Measurements from ENCODE around the gene PDLIM7. TPM values are rescaled to one million over a fixed set of nuclear protein-coding genes. Genes with fewer than 3 reads are reported as not detected.
A peak's percentile ranks its signal among the peaks of the same experiment; 100 is the strongest.

Gene PDLIM7
- total RNA-seq, 1 donor from 2014 or later: 358 TPM

- H3K4me1 Mint-ChIP-seq (ENCODE audit: unreplicated experiment): peaks cover 64% of the 10 kb centered on the region
- no peaks in the 10 kb centered on the region for H3K36me3 Mint-ChIP-seq (ENCODE audit: unreplicated experiment)
- H3K27ac Mint-ChIP-seq (ENCODE audit: unreplicated experiment): peak within 1 kb of the TSS; percentile 77
- TF ChIP-seq, protein P1, sequence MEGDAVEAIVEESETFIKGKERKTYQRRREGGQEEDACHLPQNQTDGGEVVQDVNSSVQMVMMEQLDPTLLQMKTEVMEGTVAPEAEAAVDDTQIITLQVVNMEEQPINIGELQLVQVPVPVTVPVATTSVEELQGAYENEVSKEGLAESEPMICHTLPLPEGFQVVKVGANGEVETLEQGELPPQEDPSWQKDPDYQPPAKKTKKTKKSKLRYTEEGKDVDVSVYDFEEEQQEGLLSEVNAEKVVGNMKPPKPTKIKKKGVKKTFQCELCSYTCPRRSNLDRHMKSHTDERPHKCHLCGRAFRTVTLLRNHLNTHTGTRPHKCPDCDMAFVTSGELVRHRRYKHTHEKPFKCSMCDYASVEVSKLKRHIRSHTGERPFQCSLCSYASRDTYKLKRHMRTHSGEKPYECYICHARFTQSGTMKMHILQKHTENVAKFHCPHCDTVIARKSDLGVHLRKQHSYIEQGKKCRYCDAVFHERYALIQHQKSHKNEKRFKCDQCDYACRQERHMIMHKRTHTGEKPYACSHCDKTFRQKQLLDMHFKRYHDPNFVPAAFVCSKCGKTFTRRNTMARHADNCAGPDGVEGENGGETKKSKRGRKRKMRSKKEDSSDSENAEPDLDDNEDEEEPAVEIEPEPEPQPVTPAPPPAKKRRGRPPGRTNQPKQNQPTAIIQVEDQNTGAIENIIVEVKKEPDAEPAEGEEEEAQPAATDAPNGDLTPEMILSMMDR (IDR thresholded peaks at IDR 0.05): no peak
- DNase-seq (ENCODE audit: extremely low spot score, unreplicated experiment): no peak
- H3K4me3 Mint-ChIP-seq (ENCODE audit: unreplicated experiment): peak within 1 kb of the TSS; percentile 80
- no peaks in the 10 kb centered on the region for H3K27me3 Mint-ChIP-seq (ENCODE audit: unreplicated experiment)
- no peaks in the 10 kb centered on the region for H3K9me3 Mint-ChIP-seq (ENCODE audit: unreplicated experiment)
Observed at GRCh38 chr5:177473443-177474001, 23.9 kb downstream of the PDLIM7 start, which contains the start of gene DBN1. TSS of gene DBN1 (minus strand) at chr5:177473634. CDS start at chr5:177473521, 113 bp downstream.

- Mint-ChIP-seq H3K27ac (ENCODE audit: unreplicated experiment) (peak overlapping the region; percentile 60), H3K4me1 (ENCODE audit: unreplicated experiment) (peaks cover 63% of the 10 kb centered on the region), H3K9me3 (ENCODE audit: unreplicated experiment) (no peaks in the 10 kb centered on the region), H3K4me3 (ENCODE audit: unreplicated experiment) (peak overlapping the region; percentile 80), H3K27me3 (ENCODE audit: unreplicated experiment) (no peaks in the 10 kb centered on the region), H3K36me3 (ENCODE audit: unreplicated experiment) (no peaks in the 10 kb centered on the region)
- no peak for DNase-seq (ENCODE audit: extremely low spot score, unreplicated experiment)
- TF ChIP-seq, protein P1 (IDR thresholded peaks at IDR 0.05): no peak
Observed at GRCh38 chr5:177472460-177473442, 24.7 kb downstream of the PDLIM7 start.

GRCh38 chr5:177471610-177472356 is 25.6 kb downstream of the PDLIM7 start:
- TF ChIP-seq, protein P1 (IDR thresholded peaks at IDR 0.05): no peak
- no peaks in the 10 kb centered on the region for H3K9me3 Mint-ChIP-seq (ENCODE audit: unreplicated experiment)
- H3K27me3 Mint-ChIP-seq (ENCODE audit: unreplicated experiment): no peaks in the 10 kb centered on the region
- H3K27ac Mint-ChIP-seq (ENCODE audit: unreplicated experiment): peak overlapping the region; percentile 60
- peaks cover 57% of the 10 kb centered on the region for H3K4me1 Mint-ChIP-seq (ENCODE audit: unreplicated experiment)
- DNase-seq (ENCODE audit: extremely low spot score, unreplicated experiment): no peak
- peaks cover 7% of the 10 kb centered on the region for H3K36me3 Mint-ChIP-seq (ENCODE audit: unreplicated experiment)
- H3K4me3 Mint-ChIP-seq (ENCODE audit: unreplicated experiment): peak overlapping the region; percentile 80

DNA sequence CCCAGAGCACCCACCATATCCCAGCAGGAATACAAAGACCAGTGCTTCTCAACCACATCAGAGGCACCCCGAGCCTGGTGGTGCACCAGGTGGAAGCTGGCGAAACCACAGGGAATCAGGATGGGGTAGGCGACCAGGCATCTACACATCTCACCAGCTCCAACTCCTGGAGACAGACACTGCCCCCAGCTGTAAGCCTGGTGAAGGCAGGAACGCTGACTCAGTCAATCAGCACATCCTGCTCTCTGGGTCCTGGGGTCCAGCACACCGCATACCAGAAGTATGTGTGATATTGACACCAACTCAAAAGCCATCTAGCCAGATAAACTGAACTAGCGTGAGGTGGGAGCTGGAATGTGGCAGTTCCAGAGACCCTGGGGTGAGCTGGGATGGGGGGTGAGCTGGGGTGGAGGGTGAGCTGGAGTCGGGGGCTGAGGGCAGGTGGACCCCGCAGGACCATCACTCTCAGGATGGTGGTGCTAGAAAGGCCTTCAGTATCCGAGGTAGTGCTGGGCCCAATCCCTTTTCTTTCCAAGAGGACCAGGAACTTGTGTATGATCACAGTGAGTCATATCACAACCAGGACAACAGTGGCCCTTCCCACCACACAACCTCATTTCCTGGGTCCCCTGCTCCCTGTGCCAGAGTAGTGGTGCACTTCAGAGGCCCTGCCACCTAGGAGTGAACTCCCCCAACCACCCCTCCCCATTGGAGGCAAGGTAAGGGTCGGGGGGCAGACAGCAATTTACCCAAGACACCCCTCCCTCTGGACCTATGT is 26.5 kb downstream of the PDLIM7 start:
- no peaks in the 10 kb centered on the region for H3K27me3 Mint-ChIP-seq (ENCODE audit: unreplicated experiment)
- peaks cover 53% of the 10 kb centered on the region for H3K4me1 Mint-ChIP-seq (ENCODE audit: unreplicated experiment)
- peak overlapping the region; percentile 80 for H3K4me3 Mint-ChIP-seq (ENCODE audit: unreplicated experiment)
- H3K9me3 Mint-ChIP-seq (ENCODE audit: unreplicated experiment): peaks cover 2% of the 10 kb centered on the region
- no peak for DNase-seq (ENCODE audit: extremely low spot score, unreplicated experiment)
- TF ChIP-seq, protein P1 (IDR thresholded peaks at IDR 0.05): no peak
- H3K36me3 Mint-ChIP-seq (ENCODE audit: unreplicated experiment): peaks cover 16% of the 10 kb centered on the region
- H3K27ac Mint-ChIP-seq (ENCODE audit: unreplicated experiment): no peak overlapping the region
